Activated naive CD4-positive, alpha-beta T cell treated with anti-CD3 and anti-CD28 coated beads, Interleukin-2, amount 50 U/mL, for 16 hours (primary cell): ENCODE data around the gene SCYL3.

Source experiments
- DNase-seq: peaks from one replicate; pipeline ENCODE4 v3.0.0-alpha.2; 2020

SCYL3 gene

DNA sequence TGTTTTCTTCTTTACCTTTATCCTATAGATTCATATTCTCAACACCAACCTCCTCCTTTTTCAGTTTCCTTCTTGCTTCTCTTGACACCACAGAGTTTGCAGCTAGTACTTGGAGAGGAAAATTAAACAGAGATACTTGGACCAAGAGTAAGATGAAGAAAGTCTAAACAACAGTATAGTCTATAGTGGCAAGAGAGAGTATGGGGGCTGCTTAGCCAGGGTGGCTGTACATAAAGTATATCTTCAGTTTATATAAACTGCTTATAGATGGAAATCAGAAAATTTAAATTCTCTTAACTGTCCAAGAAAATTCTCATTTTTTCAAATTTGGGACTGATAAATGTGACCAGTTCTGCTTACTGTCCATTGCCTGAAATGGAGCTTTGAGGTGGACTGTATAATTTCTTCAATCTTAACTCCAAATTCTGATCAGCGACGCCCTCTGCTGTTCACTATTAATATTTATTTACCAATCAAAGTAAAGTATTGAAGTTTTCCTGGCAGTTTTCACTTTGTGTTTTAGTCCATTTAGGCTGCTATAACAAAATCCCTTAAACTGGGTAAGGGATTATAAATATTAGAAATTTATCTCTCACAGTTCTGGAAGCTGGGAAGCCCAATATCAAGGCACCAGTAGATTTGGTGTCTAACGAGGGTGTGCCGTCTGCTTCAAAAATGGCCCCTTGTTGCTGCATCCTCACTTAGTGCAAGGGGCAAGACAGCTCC is 84.2 kb downstream of the SCYL3 start:
- no peak for DNase-seq

DNA sequence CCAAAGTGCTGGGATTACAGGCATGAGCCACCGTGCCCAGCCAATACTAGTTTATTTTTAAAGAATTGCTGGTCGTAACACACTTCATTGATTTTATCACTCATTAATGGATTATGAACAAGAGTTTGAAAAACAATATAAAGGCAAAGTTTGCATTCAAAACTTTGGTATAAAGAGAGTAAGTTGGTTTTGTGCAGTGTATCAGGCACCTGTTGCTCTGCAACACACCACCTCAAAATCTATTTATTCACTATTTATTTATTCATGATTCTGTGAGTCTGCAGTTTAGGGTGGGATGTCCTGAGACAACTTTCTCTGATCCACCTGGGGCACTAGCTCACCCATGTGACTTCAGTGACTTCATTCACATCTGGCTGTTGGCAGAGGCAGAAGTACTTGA is 88.8 kb downstream of the SCYL3 start:
- no peak for DNase-seq

DNA sequence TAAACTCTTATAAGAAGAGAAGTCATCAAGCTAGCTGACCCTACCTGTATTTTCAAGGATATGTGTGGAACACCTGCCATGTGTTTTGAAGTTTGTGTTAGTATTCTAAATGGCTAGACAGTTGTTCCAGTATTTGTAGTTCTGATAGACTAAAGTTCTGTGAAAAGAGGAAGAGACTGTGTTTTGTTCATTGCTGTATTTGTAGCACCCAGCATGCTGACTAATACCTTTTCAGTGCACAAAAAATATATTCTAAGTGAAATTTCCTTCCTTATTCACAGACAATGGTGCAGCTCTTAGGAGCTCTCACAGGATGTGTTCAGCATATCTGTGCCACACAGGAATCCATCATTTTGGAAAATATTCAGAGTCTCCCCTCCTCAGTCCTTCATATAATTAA is 90.8 kb downstream of the SCYL3 start:
- DNase-seq: no peak
